DOHH2 (cell line): Measurements from ENCODE around the gene FBN2.

ENCODE experiments used
- H3F3A ChIP-seq: fragments of 200-600 bp; sonication (generic), shearing (Covaris generic); 2 replicates; pipeline ENCODE4 v1.6.0; 2016; ENCODE audit warnings: antibody characterized with exemption, mild to moderate bottlenecking; ENCODE audit not compliant: control insufficient read depth, insufficient read depth
- H3K27ac ChIP-seq: fragments of 200-600 bp; sonication (generic); 2 replicates; pipeline ENCODE4 v1.5.1; 2014; ENCODE audit warnings: low read depth, mild to moderate bottlenecking, low read length, moderate library complexity
- H3K27me3 ChIP-seq: fragments of 200-600 bp; sonication (generic); 2 replicates; pipeline ENCODE4 v1.6.1; 2014; ENCODE audit warnings: mild to moderate bottlenecking, low read length, mixed read lengths; ENCODE audit not compliant: control insufficient read depth
- H3K36me3 ChIP-seq: fragments of 200-600 bp; sonication (generic); 2 replicates; pipeline ENCODE4 v1.6.1; 2014; ENCODE audit warnings: mild to moderate bottlenecking, low read length, moderate library complexity, mixed read lengths; ENCODE audit not compliant: control insufficient read depth
- H3K4me1 ChIP-seq: fragments of 200-600 bp; sonication (generic); 2 replicates; pipeline ENCODE4 v1.6.1; 2014; ENCODE audit warnings: mild to moderate bottlenecking, low read length, mixed read lengths; ENCODE audit not compliant: control insufficient read depth
- H3K4me2 ChIP-seq: fragments of 200-600 bp; sonication (generic); 2 replicates; pipeline ENCODE4 v1.6.0; 2014; ENCODE audit warnings: mild to moderate bottlenecking, low read length, moderate library complexity
- H3K4me3 ChIP-seq: fragments of 200-600 bp; sonication (generic); 2 replicates; pipeline ENCODE4 v1.5.1; 2014; ENCODE audit warnings: mild to moderate bottlenecking, low read length, mixed read lengths
- H3K79me2 ChIP-seq: fragments of 200-600 bp; sonication (generic); 2 replicates; pipeline ENCODE4 v1.6.1; 2014; ENCODE audit warnings: mild to moderate bottlenecking, low read length, mixed read lengths; ENCODE audit not compliant: control insufficient read depth
- H3K9me2 ChIP-seq: fragments of 200-600 bp; sonication (generic); replicated peaks from 2 replicates; pipeline ENCODE4 v1.6.1; 2014; ENCODE audit warnings: mild to moderate bottlenecking, low read length, mixed read lengths; ENCODE audit not compliant: control insufficient read depth
- H3K9me3 ChIP-seq: fragments of 200-600 bp; sonication (generic); 2 replicates; pipeline ENCODE4 v1.6.1; 2014; ENCODE audit warnings: antibody characterized with exemption, low read length, mixed read lengths; ENCODE audit not compliant: control insufficient read depth, insufficient read depth
- H4K20me1 ChIP-seq: fragments of 200-600 bp; sonication (generic); 2 replicates; pipeline ENCODE4 v1.6.0; 2014; ENCODE audit warnings: low read depth, mild to moderate bottlenecking, antibody characterized with exemption, low read length, moderate library complexity; ENCODE audit not compliant: control insufficient read depth, insufficient read depth
- CTCF ChIP-seq: fragments of 200-600 bp; sonication (generic); IDR thresholded peaks from one replicate; pipeline ENCODE4 v1.5.1; 2014; ENCODE audit warnings: antibody characterized with exemption, mild to moderate bottlenecking, low read depth, low read length; ENCODE audit not compliant: poor library complexity, severe bottlenecking
- EZH2phosphoT487 ChIP-seq: fragments of 200-600 bp; sonication (generic); IDR thresholded peaks from 2 replicates; pipeline ENCODE4 v1.6.1; 2017; ENCODE audit warnings: borderline replicate concordance, mild to moderate bottlenecking, antibody characterized with exemption, low read length, moderate library complexity, mixed read lengths

Gene FBN2

DNA sequence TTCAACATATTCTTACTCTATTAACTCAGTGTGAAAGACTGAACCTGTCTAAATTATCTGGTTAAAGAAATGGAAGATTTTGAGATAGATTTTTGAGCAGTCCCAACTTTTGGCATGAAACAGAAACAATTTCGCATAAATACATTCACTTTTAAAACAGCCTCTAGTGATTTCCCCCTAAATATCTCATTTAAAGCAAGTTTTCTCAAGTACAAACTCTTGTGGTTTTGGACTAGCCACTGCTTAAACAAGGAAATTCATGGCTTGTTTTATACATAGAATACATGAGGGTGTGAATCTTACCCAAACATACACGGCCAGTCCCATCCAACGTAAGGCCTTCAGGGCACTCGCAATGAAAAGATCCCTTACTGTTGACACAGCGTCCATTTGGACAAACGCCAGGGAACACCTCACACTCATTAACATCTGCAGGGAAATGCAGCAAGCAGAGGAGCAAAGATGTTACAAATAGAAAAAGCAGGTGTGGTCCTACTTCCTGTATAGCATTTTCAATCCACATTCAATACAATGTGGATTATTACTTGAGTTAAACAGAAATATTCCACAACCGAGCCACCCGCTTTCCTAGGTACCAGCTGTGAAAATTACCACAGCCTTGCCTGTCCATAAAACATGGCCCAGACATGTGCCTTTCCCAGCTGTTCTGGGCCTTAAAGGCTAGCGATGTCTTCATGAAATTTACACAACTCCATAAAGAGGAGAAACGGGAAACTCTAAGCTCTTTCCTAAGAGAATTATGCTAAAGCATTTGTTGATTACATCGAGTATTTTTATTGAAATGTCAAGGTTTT, 188.8 kb downstream of the FBN2 start:
- Histone ChIP-seq H3K27ac (no peak overlapping the region), H3K4me3 (no peak overlapping the region), H3K27me3 (no peaks in the 10 kb centered on the region), H3K9me2 (no peaks in the 10 kb centered on the region), H3K36me3 (no peaks in the 10 kb centered on the region), H4K20me1 (no peaks in the 10 kb centered on the region), H3F3A (no peaks in the 10 kb centered on the region), H3K79me2 (no peaks in the 10 kb centered on the region), H3K4me2 (no peak overlapping the region), H3K9me3 (no peaks in the 10 kb centered on the region), H3K4me1 (no peaks in the 10 kb centered on the region)
- TF ChIP-seq EZH2phosphoT487 (no peak), CTCF (no peak)

DNA sequence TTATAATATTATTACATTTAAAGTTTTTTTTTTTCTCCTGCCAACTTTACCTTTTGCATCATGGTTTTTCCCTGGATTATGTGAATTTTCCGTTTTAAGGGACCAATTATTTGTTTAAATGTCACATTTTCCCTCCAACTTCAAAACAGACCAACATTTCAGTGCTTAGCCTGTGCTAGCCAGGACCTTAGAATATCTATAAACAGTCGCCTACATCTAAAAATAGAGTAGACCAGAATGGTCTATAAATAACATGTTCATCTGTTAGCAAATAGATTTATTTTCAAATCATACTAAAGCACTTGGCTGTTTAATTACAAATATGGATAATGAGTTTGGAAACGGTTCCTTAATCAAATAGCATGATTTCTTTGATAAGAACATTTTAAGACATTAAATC, 192.0 kb downstream of the FBN2 start:
- no peaks in the 10 kb centered on the region for H4K20me1 ChIP-seq
- no peak overlapping the region for H3K4me2 ChIP-seq
- TF ChIP-seq EZH2phosphoT487 (no peak), CTCF (no peak)
- H3K27me3 ChIP-seq: no peaks in the 10 kb centered on the region
- no peaks in the 10 kb centered on the region for H3F3A ChIP-seq
- H3K27ac ChIP-seq: no peak overlapping the region
- no peaks in the 10 kb centered on the region for H3K36me3 ChIP-seq
- no peak overlapping the region for H3K4me3 ChIP-seq
- H3K9me2 ChIP-seq: no peaks in the 10 kb centered on the region
- H3K4me1 ChIP-seq: no peaks in the 10 kb centered on the region
- no peaks in the 10 kb centered on the region for H3K79me2 ChIP-seq
- no peaks in the 10 kb centered on the region for H3K9me3 ChIP-seq

- Histone ChIP-seq H3K4me3 (no peak overlapping the region), H3K27me3 (no peaks in the 10 kb centered on the region), H3K4me2 (no peak overlapping the region), H3K79me2 (no peaks in the 10 kb centered on the region), H3K9me3 (no peaks in the 10 kb centered on the region), H3F3A (no peaks in the 10 kb centered on the region), H3K36me3 (no peaks in the 10 kb centered on the region), H4K20me1 (no peaks in the 10 kb centered on the region), H3K4me1 (no peaks in the 10 kb centered on the region), H3K27ac (no peak overlapping the region), H3K9me2 (no peaks in the 10 kb centered on the region)
- TF ChIP-seq CTCF: no peak
Observed at GRCh38 chr5:128345247-128345646, 192.8 kb downstream of the FBN2 start.
